ENCODE measurements around the gene DPP7. TPM values are rescaled to one million over a fixed set of nuclear protein-coding genes. Genes with fewer than 3 reads are reported as not detected.

Gene DPP7
- total and polyA plus RNA-seq, 10 of the 15 experiments (the other 5 are each of a cell fraction or from before 2014, with no cell fraction given): 0.68 to 245 (median 106) TPM

DNA sequence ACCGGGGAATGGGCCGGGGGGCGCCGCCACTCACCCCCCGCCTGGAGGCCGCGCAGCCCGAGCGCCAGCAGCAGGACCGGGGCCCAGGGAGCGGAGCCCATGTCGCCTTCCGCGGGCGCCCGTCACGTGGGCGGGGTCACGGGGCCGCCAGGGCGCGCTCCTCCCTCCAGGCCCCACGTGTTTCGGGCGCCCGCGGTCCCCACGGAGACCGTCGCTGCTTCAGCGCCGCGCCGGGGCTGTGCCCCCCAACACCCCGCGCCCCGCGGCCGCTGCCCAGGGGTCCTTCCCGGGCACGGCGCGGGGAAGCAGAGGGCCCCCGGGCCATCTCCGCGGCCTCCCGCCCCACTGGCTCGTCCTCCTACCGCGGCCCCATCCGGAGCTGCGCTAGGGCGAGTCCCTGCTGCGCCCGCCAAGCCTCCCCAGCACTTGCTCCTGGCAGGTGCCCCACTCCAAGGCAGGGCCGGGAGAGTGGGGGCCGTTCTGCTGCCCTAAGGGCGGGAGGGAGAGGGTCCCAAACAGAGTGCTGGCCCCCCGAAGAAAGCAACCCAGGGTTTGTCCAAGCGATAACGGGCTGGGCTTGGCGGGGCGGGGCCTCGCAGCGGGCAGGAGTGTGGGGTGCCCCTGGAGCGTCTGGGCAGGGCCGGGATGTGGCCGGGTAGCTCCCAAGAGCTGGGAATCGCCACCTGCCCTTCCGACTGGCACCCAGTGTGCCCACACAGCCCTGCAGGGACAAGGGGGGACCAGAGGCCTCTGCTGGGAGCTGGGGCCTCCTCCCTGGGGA, at the start of gene DPP7 (continued):
- TF ChIP-seq, protein P1, sequence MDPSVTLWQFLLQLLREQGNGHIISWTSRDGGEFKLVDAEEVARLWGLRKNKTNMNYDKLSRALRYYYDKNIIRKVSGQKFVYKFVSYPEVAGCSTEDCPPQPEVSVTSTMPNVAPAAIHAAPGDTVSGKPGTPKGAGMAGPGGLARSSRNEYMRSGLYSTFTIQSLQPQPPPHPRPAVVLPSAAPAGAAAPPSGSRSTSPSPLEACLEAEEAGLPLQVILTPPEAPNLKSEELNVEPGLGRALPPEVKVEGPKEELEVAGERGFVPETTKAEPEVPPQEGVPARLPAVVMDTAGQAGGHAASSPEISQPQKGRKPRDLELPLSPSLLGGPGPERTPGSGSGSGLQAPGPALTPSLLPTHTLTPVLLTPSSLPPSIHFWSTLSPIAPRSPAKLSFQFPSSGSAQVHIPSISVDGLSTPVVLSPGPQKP (IDR thresholded peaks at IDR 0.05; ENCODE audit: low read depth, low read length): no peak
- TF ChIP-seq CREM (IDR thresholded peaks at IDR 0.05; ENCODE audit: low read depth): no peak
- peak; percentile 94 for TF ChIP-seq GATAD2B (conservative IDR thresholded peaks at IDR 0.05; ENCODE audit: low read depth)
- TF ChIP-seq EED (IDR thresholded peaks at IDR 0.05; ENCODE audit: low read depth): no peak
- peak; percentile 89 for TF ChIP-seq NR2F1 (conservative IDR thresholded peaks at IDR 0.05)
- no peak for TF ChIP-seq SREBF1 (IDR thresholded peaks at IDR 0.05; ENCODE audit: low read length)
- TF ChIP-seq, protein P2, sequence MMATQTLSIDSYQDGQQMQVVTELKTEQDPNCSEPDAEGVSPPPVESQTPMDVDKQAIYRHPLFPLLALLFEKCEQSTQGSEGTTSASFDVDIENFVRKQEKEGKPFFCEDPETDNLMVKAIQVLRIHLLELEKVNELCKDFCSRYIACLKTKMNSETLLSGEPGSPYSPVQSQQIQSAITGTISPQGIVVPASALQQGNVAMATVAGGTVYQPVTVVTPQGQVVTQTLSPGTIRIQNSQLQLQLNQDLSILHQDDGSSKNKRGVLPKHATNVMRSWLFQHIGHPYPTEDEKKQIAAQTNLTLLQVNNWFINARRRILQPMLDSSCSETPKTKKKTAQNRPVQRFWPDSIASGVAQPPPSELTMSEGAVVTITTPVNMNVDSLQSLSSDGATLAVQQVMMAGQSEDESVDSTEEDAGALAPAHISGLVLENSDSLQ (IDR thresholded peaks at IDR 0.05): no peak
- TF ChIP-seq, protein P3, sequence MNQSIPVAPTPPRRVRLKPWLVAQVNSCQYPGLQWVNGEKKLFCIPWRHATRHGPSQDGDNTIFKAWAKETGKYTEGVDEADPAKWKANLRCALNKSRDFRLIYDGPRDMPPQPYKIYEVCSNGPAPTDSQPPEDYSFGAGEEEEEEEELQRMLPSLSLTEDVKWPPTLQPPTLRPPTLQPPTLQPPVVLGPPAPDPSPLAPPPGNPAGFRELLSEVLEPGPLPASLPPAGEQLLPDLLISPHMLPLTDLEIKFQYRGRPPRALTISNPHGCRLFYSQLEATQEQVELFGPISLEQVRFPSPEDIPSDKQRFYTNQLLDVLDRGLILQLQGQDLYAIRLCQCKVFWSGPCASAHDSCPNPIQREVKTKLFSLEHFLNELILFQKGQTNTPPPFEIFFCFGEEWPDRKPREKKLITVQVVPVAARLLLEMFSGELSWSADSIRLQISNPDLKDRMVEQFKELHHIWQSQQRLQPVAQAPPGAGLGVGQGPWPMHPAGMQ (IDR thresholded peaks at IDR 0.05; ENCODE audit: borderline replicate concordance): no peak
- TF ChIP-seq ASH2L (IDR thresholded peaks at IDR 0.05; ENCODE audit: borderline replicate concordance, low read depth): peak; percentile 45; the same call in 1 of the 2 replicates
- TF ChIP-seq NFIC (IDR thresholded peaks at IDR 0.05; ENCODE audit: low read depth, low read length): no peak
- TF ChIP-seq SMAD5 (IDR thresholded peaks at IDR 0.05; ENCODE audit: low read depth): no peak
- TF ChIP-seq SP1 (IDR thresholded peaks at IDR 0.05; ENCODE audit: low read depth, low read length): no peak
- no peak for TF ChIP-seq TCF7 (IDR thresholded peaks at IDR 0.05; ENCODE audit: borderline replicate concordance)
- no peak for TF ChIP-seq NFYA (IDR thresholded peaks at IDR 0.05; ENCODE audit: borderline replicate concordance, low read depth, low read length)
- TF ChIP-seq, protein P4, sequence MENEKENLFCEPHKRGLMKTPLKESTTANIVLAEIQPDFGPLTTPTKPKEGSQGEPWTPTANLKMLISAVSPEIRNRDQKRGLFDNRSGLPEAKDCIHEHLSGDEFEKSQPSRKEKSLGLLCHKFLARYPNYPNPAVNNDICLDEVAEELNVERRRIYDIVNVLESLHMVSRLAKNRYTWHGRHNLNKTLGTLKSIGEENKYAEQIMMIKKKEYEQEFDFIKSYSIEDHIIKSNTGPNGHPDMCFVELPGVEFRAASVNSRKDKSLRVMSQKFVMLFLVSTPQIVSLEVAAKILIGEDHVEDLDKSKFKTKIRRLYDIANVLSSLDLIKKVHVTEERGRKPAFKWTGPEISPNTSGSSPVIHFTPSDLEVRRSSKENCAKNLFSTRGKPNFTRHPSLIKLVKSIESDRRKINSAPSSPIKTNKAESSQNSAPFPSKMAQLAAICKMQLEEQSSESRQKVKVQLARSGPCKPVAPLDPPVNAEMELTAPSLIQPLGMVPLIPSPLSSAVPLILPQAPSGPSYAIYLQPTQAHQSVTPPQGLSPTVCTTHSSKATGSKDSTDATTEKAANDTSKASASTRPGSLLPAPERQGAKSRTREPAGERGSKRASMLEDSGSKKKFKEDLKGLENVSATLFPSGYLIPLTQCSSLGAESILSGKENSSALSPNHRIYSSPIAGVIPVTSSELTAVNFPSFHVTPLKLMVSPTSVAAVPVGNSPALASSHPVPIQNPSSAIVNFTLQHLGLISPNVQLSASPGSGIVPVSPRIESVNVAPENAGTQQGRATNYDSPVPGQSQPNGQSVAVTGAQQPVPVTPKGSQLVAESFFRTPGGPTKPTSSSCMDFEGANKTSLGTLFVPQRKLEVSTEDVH (IDR thresholded peaks at IDR 0.05; ENCODE audit: low read depth, partially characterized antibody): no peak
- no peak for TF ChIP-seq CHD1 (IDR thresholded peaks at IDR 0.05; ENCODE audit: low read depth, low read length)
- TF ChIP-seq, protein P5, sequence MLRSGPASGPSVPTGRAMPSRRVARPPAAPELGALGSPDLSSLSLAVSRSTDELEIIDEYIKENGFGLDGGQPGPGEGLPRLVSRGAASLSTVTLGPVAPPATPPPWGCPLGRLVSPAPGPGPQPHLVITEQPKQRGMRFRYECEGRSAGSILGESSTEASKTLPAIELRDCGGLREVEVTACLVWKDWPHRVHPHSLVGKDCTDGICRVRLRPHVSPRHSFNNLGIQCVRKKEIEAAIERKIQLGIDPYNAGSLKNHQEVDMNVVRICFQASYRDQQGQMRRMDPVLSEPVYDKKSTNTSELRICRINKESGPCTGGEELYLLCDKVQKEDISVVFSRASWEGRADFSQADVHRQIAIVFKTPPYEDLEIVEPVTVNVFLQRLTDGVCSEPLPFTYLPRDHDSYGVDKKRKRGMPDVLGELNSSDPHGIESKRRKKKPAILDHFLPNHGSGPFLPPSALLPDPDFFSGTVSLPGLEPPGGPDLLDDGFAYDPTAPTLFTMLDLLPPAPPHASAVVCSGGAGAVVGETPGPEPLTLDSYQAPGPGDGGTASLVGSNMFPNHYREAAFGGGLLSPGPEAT (IDR thresholded peaks at IDR 0.05; ENCODE audit: low read depth): no peak
- peak; percentile 44; the same call in 1 of the 2 replicates for TF ChIP-seq POLR2AphosphoS5 (IDR thresholded peaks at IDR 0.05; ENCODE audit: low read length)
- peak; percentile 80 for TF ChIP-seq DPF2 (IDR thresholded peaks at IDR 0.05)
- TF ChIP-seq RELA (IDR thresholded peaks at IDR 0.05; ENCODE audit: borderline replicate concordance, partially characterized antibody): peak; percentile 45
- TF ChIP-seq ZBED1 (IDR thresholded peaks at IDR 0.05; ENCODE audit: borderline replicate concordance): no peak
